ENCODE results near the gene WDR44. TPM values are rescaled to one million over a fixed set of nuclear protein-coding genes. Genes with fewer than 3 reads are reported as not detected.

WDR44 gene
- total RNA-seq, 4 donors from 2014 or later = 16.2 to 24.5 (median 19.2) TPM

DNA sequence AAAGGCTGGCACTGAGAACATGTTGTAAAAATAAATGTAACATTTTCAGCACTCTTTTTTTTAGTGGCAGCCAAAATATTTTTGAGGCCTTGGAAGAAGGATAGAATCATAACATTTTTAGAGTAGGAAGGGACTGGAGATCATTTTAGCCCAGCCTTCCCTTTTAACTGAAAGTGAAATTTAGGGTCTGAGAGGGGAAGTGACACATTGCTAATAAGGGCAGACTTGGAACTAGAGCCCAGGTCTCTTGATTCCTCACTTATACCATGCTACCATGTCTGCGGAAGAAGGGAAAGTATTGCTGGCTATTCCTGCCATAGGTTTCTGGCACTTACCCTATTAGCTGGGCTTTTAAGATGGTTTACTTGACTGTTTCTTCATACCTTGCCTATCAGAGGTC lies 4.8 kb downstream of the WDR44 start:
- Histone ChIP-seq H3K27ac (no peak overlapping the region), H3K36me3 (no peaks in the 10 kb centered on the region), H3K9me3 (no peaks in the 10 kb centered on the region), H3K27me3 (no peaks in the 10 kb centered on the region), H3K4me3 (no peak overlapping the region), H3K4me1 (peaks cover 0 to 41% (median 3%) of the 10 kb centered on the region in 4 donors)
- TF ChIP-seq POLR2A (IDR thresholded peaks at IDR 0.05) (no peak), EP300 (IDR thresholded peaks at IDR 0.05) (no peak), CTCF (IDR thresholded peaks at IDR 0.05) (no peak)
- 69 to 82% methylated on average over 1 of the region's 1 CpG for WGBS, 2 donors
- DNase-seq (ENCODE audit: low spot score in 2 of 2) = no peak

- no peaks in the 10 kb centered on the region for H3K36me3 ChIP-seq
- no peak for DNase-seq (ENCODE audit: low spot score in 2 of 2)
- H3K27ac ChIP-seq = no peak overlapping the region
- no peak overlapping the region for H3K4me3 ChIP-seq
- TF ChIP-seq CTCF (IDR thresholded peaks at IDR 0.05) (no peak), EP300 (IDR thresholded peaks at IDR 0.05) (no peak), POLR2A (IDR thresholded peaks at IDR 0.05) (no peak)
- no peaks in the 10 kb centered on the region for H3K27me3 ChIP-seq
- H3K4me1 ChIP-seq = peaks cover 0 to 43% (median 3%) of the 10 kb centered on the region in 4 donors
- no peaks in the 10 kb centered on the region for H3K9me3 ChIP-seq
Measured at GRCh38 chrX:118352566-118352965, 6.7 kb downstream of the WDR44 start.

- H3K4me1 ChIP-seq = peaks cover 0 to 36% (median 1%) of the 10 kb centered on the region in 4 donors
- H3K27me3 ChIP-seq = no peaks in the 10 kb centered on the region
- WGBS, 2 donors = 71 to 85% methylated on average over 4 of the region's 4 CpGs
- no peak overlapping the region for H3K4me3 ChIP-seq
- H3K27ac ChIP-seq = no peak overlapping the region
- DNase-seq (ENCODE audit: low spot score in 2 of 2) = no peak
- H3K36me3 ChIP-seq = no peaks in the 10 kb centered on the region
- no peaks in the 10 kb centered on the region for H3K9me3 ChIP-seq
- TF ChIP-seq CTCF (IDR thresholded peaks at IDR 0.05) = no peak
- TF ChIP-seq POLR2A (IDR thresholded peaks at IDR 0.05) = no peak
- TF ChIP-seq EP300 (IDR thresholded peaks at IDR 0.05) = no peak
Measured at GRCh38 chrX:118353081-118353850, 7.4 kb downstream of the WDR44 start.

- no peak overlapping the region for H3K4me3 ChIP-seq
- WGBS, 2 donors = 80 to 86% methylated on average over 2 of the region's 2 CpGs
Measured at GRCh38 chrX:118355225-118355920, 9.5 kb downstream of the WDR44 start.

More at GRCh38 chrX:118355225-118355920, 9.5 kb downstream of the WDR44 start:
- H3K27ac ChIP-seq = no peak overlapping the region
- H3K27me3 ChIP-seq = no peaks in the 10 kb centered on the region
- H3K36me3 ChIP-seq = no peaks in the 10 kb centered on the region
- DNase-seq (ENCODE audit: low spot score in 2 of 2) = no peak
- no peaks in the 10 kb centered on the region for H3K9me3 ChIP-seq
- TF ChIP-seq EP300 (IDR thresholded peaks at IDR 0.05) = no peak
- no peak for TF ChIP-seq POLR2A (IDR thresholded peaks at IDR 0.05)
- TF ChIP-seq CTCF (IDR thresholded peaks at IDR 0.05) = no peak
- H3K4me1 ChIP-seq = peaks cover 0 to 21% (median 0%) of the 10 kb centered on the region in 4 donors
